K562 (cell line): ENCODE results near the gene CENPC. TPM values are rescaled to one million over a fixed set of nuclear protein-coding genes. Genes with fewer than 3 reads are reported as not detected.

ENCODE experiments used
- CBFA2T3 ChIP-seq: fragments of 450-650 bp; IDR thresholded peaks from 2 replicates; pipeline ENCODE4 v1.6.1; 2017
- CBX3 ChIP-seq, 2 experiments: IDR thresholded peaks; 1 replicate in 1 of 2; 2 replicates in 1 of 2; pipeline ENCODE4 v1.6.1; 2012; ENCODE audit warnings: inconsistent platforms in 2 of 2, low read length in 2 of 2, borderline replicate concordance in 1 of 2, control low read depth in 1 of 2
- DMBX1 ChIP-seq: fragments of 250-450 bp; sonication (Bioruptor Pico); IDR thresholded peaks from 2 replicates; pipeline ENCODE4 v1.8.0; 2022; ENCODE audit warnings: inconsistent platforms, mild to moderate bottlenecking, moderate library complexity, borderline replicate concordance
- DNMT1 ChIP-seq: fragments of 450-650 bp; IDR thresholded peaks from 2 replicates; pipeline ENCODE4 v1.6.1; 2016; ENCODE audit warnings: antibody characterized with exemption, mild to moderate bottlenecking
- ETV5 ChIP-seq: sonication (generic); formaldehyde crosslinking; IDR thresholded peaks from 2 replicates; pipeline ENCODE4 v1.4.0; 2020; ENCODE audit warnings: low read depth, mild to moderate bottlenecking, missing genetic modification reagents
- HDAC8 ChIP-seq: fragments of 450-650 bp; IDR thresholded peaks from 2 replicates; pipeline ENCODE4 v1.6.1; 2016; ENCODE audit warnings: mild to moderate bottlenecking, missing genetic modification characterization, moderate library complexity, missing compliant biosample characterization
- HINFP ChIP-seq: fragments of 450-650 bp; conservative IDR thresholded peaks from 2 replicates; pipeline ENCODE4 v1.6.1; 2016; ENCODE audit warnings: missing genetic modification characterization, low read depth, mild to moderate bottlenecking, control low read depth, missing compliant biosample characterization
- HIVEP1 ChIP-seq: fragments of 250-450 bp; sonication (Bioruptor Pico); IDR thresholded peaks from 2 replicates; pipeline ENCODE4 v1.4.0; 2020; ENCODE audit warnings: mild to moderate bottlenecking
- HMG20A ChIP-seq: fragments of 450-650 bp; formaldehyde crosslinking; conservative IDR thresholded peaks from 2 replicates; pipeline ENCODE4 v1.4.0; 2020; ENCODE audit warnings: mild to moderate bottlenecking, mixed read lengths
- KHSRP ChIP-seq: fragments of 450-650 bp; IDR thresholded peaks from 2 replicates; pipeline ENCODE4 v1.6.1; 2017
- MEF2A ChIP-seq: IDR thresholded peaks from 2 replicates; pipeline ENCODE4 v1.6.1; 2011; ENCODE audit warnings: low read depth, mild to moderate bottlenecking, low read length, moderate library complexity; ENCODE audit not compliant: control insufficient read depth
- NR4A1 ChIP-seq, 2 experiments: fragments of 250-450 bp in 1 of 2; fragments of 450-650 bp in 1 of 2; sonication (Bioruptor Pico) in 1 of 2; IDR thresholded peaks; 2 replicates each; pipeline versions ENCODE4 v1.4.0 to v1.6.1; 2016 to 2020; ENCODE audit warnings: mild to moderate bottlenecking in 2 of 2, missing compliant biosample characterization in 1 of 2, missing genetic modification characterization in 1 of 2, moderate library complexity in 1 of 2
- POLR3G ChIP-seq: IDR thresholded peaks from 2 replicates; pipeline ENCODE4 v1.6.1; 2011; ENCODE audit not compliant: insufficient read length, insufficient replicate concordance; ENCODE audit errors: extremely low read depth
- RBM34 ChIP-seq: fragments of 200-400 bp; formaldehyde crosslinking; IDR thresholded peaks from 2 replicates; pipeline ENCODE4 v1.6.1; 2018; ENCODE audit warnings: low read length, borderline replicate concordance; ENCODE audit not compliant: insufficient read depth
- SREBF1 ChIP-seq: fragments of 150-350 bp; IDR thresholded peaks from 2 replicates; pipeline ENCODE4 v1.6.1; 2014; ENCODE audit warnings: antibody characterized with exemption, low read depth, low read length, borderline replicate concordance
- SRSF3 ChIP-seq: fragments of 200-400 bp; formaldehyde crosslinking; IDR thresholded peaks from 2 replicates; pipeline ENCODE4 v1.6.1; 2016; ENCODE audit warnings: mild to moderate bottlenecking, low read length, moderate library complexity; ENCODE audit not compliant: insufficient read depth
- TCF15 ChIP-seq: fragments of 250-450 bp; sonication (Bioruptor Pico); IDR thresholded peaks from 2 replicates; pipeline ENCODE4 v1.8.0; 2022; ENCODE audit warnings: moderate library complexity, mild to moderate bottlenecking, inconsistent platforms
- TRIM24 ChIP-seq, 2 experiments: fragments of 450-650 bp; IDR thresholded peaks; 2 replicates each; pipeline ENCODE4 v1.6.1; 2016
- ZNF146 ChIP-seq: IDR thresholded peaks from one replicate; pipeline ENCODE4 v1.6.1; 2018; ENCODE audit warnings: missing compliant biosample characterization; ENCODE audit not compliant: unreplicated experiment
- ZNF175 ChIP-seq: fragments of 200-800 bp; sonication (Bioruptor generic); IDR thresholded peaks from 2 replicates; pipeline ENCODE4 v1.6.1; 2016; ENCODE audit warnings: low read depth, mild to moderate bottlenecking, missing genetic modification characterization, missing compliant biosample characterization
- ZNF511 ChIP-seq: sonication (generic); formaldehyde crosslinking; IDR thresholded peaks from 2 replicates; pipeline ENCODE4 v1.8.0; 2022; ENCODE audit warnings: mild to moderate bottlenecking, missing genetic modification reagents
- ZNF778 ChIP-seq: fragments of 450-650 bp; formaldehyde crosslinking; IDR thresholded peaks from 2 replicates; pipeline ENCODE4 v1.4.0; 2020; ENCODE audit warnings: mild to moderate bottlenecking, moderate library complexity
- polyA plus RNA-seq, 8 experiments: library from polyadenylated mRNA; depleted of rRNA in 4 of 8; stranded (reverse) in 5 of 8; unstranded in 3 of 8; fragments of >200 nt; fragmentation: Nextera tagmentation in 2 of 8; fragmentation: Illumina TruSeq in 1 of 8; extraction: Ambion mirVana in 2 of 8; extraction: Trizol in 1 of 8; gene quantifications; 2 replicates each; pipeline versions ENCODE4 v1.2.1 to v1.2.3, GENCODE V29; 2011 to 2014; ENCODE audit warnings: inconsistent platforms in 1 of 8, missing spikeins in 1 of 8
- total RNA-seq, 7 experiments: library from RNA; depleted of rRNA in 6 of 7; stranded (reverse); fragments of >200 nt in 6 of 7; fragmentation: Illumina TruSeq in 2 of 7; extraction: Trizol in 2 of 7; gene quantifications; 2 replicates each; pipeline versions ENCODE4 v1.2.1 to v1.2.3, GENCODE V29; 2011 to 2021; ENCODE audit warnings: low replicate concordance in 1 of 7

Gene CENPC
- total and polyA plus RNA-seq, 9 of the 15 experiments (the other 6 are each of a cell fraction or from before 2014, with no cell fraction given): 18.1 to 48.5 (median 30.8) TPM

- TF ChIP-seq HINFP (tag) (no peak), MEF2A (no peak), DNMT1 (no peak), CBFA2T3 (no peak), SREBF1 (no peak), HDAC8 (tag) (no peak), ZNF146 (CRISPR knock-in tag) (no peak), ETV5 (CRISPR knock-in tag) (peak; percentile 87; the same call in 1 of the 2 replicates), DMBX1 (CRISPR knock-in tag) (no peak), TRIM24 (IDR thresholded peaks at IDR 0.05) (peak in 1 of 2 experiments; percentile 54; a peak in 1 of 4 replicates), SRSF3 (0 out of 2 replicates have a peak, but pooled peaks have one; percentile 43), CBX3 (IDR thresholded peaks at IDR 0.05; ENCODE audit: borderline replicate concordance in 1 of 2, low read length in 2 of 2) (peak in 1 of 2 experiments; percentile 74; a peak in 2 of 3 replicates), ZNF511 (CRISPR knock-in tag) (0 out of 2 replicates have a peak, but pooled peaks have one; percentile 69), POLR3G (no peak), KHSRP (no peak), ZNF175 (CRISPR knock-in tag) (no peak), TCF15 (CRISPR knock-in tag) (no peak), RBM34 (no peak), HIVEP1 (CRISPR knock-in tag) (no peak), HMG20A (no peak), ZNF778 (CRISPR knock-in tag) (no peak), NR4A1 (CRISPR knock-in tag; IDR thresholded peaks at IDR 0.05) (0 out of 2 replicates have a peak, but pooled peaks have one; percentile 39), NR4A1 (tag; IDR thresholded peaks at IDR 0.05) (peak; percentile 56; the same call in 1 of the 2 replicates)
Measured at GRCh38 chr4:67545199-67546003, at the start of gene CENPC (continued).
